Brain pericyte (primary cell): Measurements from ENCODE around the gene C2CD4D.

ENCODE experiments used
- DNase-seq: peaks from one replicate; pipeline ENCODE4 v3.0.0-alpha.2; 2012; ENCODE audit warnings: low read depth, low spot score

The C2CD4D gene

GRCh38 chr1:151834239-151834638 is 5.4 kb downstream of the C2CD4D start:
- DNase-seq, result no peak

GRCh38 chr1:151833172-151833900 is 6.3 kb downstream of the C2CD4D start:
- DNase-seq, result no peak

- DNase-seq, result no peak
Measured at GRCh38 chr1:151832318-151832980, 7.2 kb downstream of the C2CD4D start.

- DNase-seq, result no peak
Measured at GRCh38 chr1:151831605-151832004, 8.0 kb downstream of the C2CD4D start, which contains the start of gene RORC. Gene RORC, minus strand, starts transcription at chr1:151831802. Its CDS starts 38 bp downstream, at chr1:151831764.

- no peak for DNase-seq
Measured at GRCh38 chr1:151831256-151831591, 8.4 kb downstream of the C2CD4D start.

- DNase-seq, result no peak
Measured at GRCh38 chr1:151830055-151830454, 9.6 kb downstream of the C2CD4D start.

GRCh38 chr1:151829352-151830046 is 10.1 kb downstream of the C2CD4D start:
- no peak for DNase-seq

GRCh38 chr1:151828921-151829320 is 10.7 kb downstream of the C2CD4D start:
- DNase-seq, result no peak

- DNase-seq, result no peak
Measured at GRCh38 chr1:151827853-151828252, 11.8 kb downstream of the C2CD4D start.

- no peak for DNase-seq
Measured at GRCh38 chr1:151825751-151826660, 13.6 kb downstream of the C2CD4D start.

- DNase-seq, result no peak
Measured at GRCh38 chr1:151825204-151825603, 14.4 kb downstream of the C2CD4D start.

- DNase-seq, result no peak
Measured at GRCh38 chr1:151823175-151823574, 16.4 kb downstream of the C2CD4D start.

- no peak for DNase-seq
Measured at GRCh38 chr1:151822404-151822803, 17.2 kb downstream of the C2CD4D start.

GRCh38 chr1:151820940-151821339 is 18.7 kb downstream of the C2CD4D start:
- DNase-seq, result no peak

GRCh38 chr1:151819976-151820623 is 19.5 kb downstream of the C2CD4D start:
- DNase-seq, result no peak

- DNase-seq, result no peak
Measured at GRCh38 chr1:151819227-151819835, 20.3 kb downstream of the C2CD4D start.

- DNase-seq, result no peak
Measured at GRCh38 chr1:151817353-151817730, 22.3 kb downstream of the C2CD4D start.

- no peak for DNase-seq
Measured at GRCh38 chr1:151816548-151817352, 22.9 kb downstream of the C2CD4D start.

- DNase-seq, result no peak
Measured at GRCh38 chr1:151815716-151816327, 23.8 kb downstream of the C2CD4D start.
